ENCODE results near the gene ZNF555.

The ZNF555 gene

DNA sequence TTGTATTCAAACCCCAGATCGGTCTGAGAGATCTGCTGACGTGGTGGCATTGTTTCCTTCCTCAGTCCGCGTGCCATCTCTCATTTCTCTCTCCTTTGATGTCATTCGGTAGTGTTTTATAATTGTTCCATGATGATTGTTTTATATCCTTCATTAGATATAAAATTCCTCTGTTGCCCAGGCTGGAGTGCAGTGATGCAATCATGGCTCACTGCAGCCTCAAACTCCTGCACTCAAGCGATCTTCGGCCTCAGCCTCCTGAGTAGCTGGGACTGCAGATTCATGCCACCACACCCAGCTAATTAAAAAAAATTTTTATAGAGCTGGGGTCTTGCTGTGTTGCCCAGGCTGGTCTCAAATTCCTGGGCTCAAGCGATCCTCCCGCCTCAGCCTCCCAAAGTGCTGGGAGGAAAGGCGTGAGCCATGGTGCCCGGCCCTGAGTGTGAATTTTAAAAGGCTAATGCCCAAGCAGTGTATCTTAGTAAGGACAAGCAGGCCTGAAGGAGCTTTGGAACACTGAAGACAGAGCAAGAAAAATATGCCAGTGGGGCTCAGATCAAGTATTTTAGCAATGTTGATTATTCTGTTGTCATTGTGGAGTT lies 64.7 kb downstream of the ZNF555 start:
- H3K79me2 ChIP-seq, result peaks cover 15% of the 10 kb centered on the region
- H3K27me3 ChIP-seq (ENCODE audit: control insufficient read depth, insufficient read depth, low read length), result no peaks in the 10 kb centered on the region
- H3K36me3 ChIP-seq (ENCODE audit: control insufficient read depth, insufficient read depth, low read length), result no peaks in the 10 kb centered on the region
- H3K9me3 ChIP-seq (ENCODE audit: control insufficient read depth, low read length), result no peaks in the 10 kb centered on the region
- H3K4me3 ChIP-seq (ENCODE audit: low read depth, low read length), result no peak overlapping the region
- no peak overlapping the region for H3K4me2 ChIP-seq (ENCODE audit: low read length)
- peaks cover 3% of the 10 kb centered on the region for H3K4me1 ChIP-seq
- TF ChIP-seq, protein P1, sequence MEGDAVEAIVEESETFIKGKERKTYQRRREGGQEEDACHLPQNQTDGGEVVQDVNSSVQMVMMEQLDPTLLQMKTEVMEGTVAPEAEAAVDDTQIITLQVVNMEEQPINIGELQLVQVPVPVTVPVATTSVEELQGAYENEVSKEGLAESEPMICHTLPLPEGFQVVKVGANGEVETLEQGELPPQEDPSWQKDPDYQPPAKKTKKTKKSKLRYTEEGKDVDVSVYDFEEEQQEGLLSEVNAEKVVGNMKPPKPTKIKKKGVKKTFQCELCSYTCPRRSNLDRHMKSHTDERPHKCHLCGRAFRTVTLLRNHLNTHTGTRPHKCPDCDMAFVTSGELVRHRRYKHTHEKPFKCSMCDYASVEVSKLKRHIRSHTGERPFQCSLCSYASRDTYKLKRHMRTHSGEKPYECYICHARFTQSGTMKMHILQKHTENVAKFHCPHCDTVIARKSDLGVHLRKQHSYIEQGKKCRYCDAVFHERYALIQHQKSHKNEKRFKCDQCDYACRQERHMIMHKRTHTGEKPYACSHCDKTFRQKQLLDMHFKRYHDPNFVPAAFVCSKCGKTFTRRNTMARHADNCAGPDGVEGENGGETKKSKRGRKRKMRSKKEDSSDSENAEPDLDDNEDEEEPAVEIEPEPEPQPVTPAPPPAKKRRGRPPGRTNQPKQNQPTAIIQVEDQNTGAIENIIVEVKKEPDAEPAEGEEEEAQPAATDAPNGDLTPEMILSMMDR (IDR thresholded peaks at IDR 0.05), result no peak
- no peak overlapping the region for H3K9ac ChIP-seq
- H2AFZ ChIP-seq, result no peak overlapping the region
- no peak overlapping the region for H3K27ac ChIP-seq

DNA sequence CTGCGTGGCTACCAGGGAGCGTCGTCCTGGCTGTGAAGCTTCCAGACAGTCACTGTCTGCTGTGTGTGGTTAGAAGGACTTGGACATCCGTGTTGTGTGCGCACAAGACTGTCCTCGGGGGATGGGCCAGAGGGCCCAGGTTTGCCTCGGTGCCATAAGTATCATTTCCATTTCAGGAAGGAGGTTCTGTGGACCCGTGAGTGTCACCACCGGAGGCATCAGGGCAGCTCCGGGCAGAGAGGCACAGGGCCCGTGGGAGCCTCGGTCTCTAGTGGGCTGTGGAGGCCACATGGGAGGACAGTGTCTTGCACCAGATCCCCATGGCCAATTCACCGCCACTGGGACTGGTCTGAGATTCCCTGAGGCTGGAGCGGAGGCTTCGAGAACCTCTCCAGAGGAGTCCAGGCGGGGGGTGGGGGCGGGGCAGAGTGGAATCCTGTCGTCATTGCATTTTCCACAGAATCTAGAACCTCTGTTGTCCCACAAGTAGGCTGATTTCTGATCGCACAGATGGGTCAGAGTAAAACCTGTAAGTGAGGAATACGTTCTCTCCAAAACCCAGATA lies 65.4 kb downstream of the ZNF555 start:
- Histone ChIP-seq H3K79me2 (peaks cover 12% of the 10 kb centered on the region), H3K4me1 (peaks cover 2% of the 10 kb centered on the region), H2AFZ (no peak overlapping the region), H3K27ac (no peak overlapping the region), H3K4me3 (ENCODE audit: low read depth, low read length) (no peak overlapping the region), H3K4me2 (ENCODE audit: low read length) (no peak overlapping the region), H3K27me3 (ENCODE audit: control insufficient read depth, insufficient read depth, low read length) (no peaks in the 10 kb centered on the region), H3K36me3 (ENCODE audit: control insufficient read depth, insufficient read depth, low read length) (no peaks in the 10 kb centered on the region), H3K9ac (no peak overlapping the region), H3K9me3 (ENCODE audit: control insufficient read depth, low read length) (no peaks in the 10 kb centered on the region)
- TF ChIP-seq, protein P1 (IDR thresholded peaks at IDR 0.05), result no peak

Data from parathyroid adenoma (tissue), 2 donors.